ENCODE measurements around the gene SLC13A1. TPM values are rescaled to one million over a fixed set of nuclear protein-coding genes. Genes with fewer than 3 reads are reported as not detected.

SLC13A1 gene
- total and polyA plus RNA-seq, 2 experiments from 2014 or later, result not detected

DNA sequence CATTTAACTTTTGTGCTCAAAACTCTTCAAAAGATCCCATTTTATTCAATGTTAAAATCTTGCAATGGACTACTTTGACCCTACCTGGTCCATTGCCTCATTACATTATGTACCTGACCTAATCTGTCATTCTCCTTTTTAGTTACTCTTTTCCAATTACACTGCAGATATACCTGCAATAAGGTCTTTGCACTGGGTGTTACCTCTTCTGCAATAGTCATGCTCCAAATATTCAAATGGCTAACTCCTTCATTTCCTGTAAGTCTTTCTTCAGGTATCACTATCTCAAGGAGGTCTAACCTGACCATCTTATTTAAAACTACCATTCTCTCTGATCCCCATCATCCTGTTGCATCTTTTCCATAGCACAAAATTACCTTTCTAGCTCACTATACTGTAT is 22.3 kb downstream of the SLC13A1 start:
- TF ChIP-seq CTCF (IDR thresholded peaks at IDR 0.05; ENCODE audit: low read depth, low read length), result no peak
- Histone ChIP-seq H3K36me3 (no peaks in the 10 kb centered on the region), H3K27ac (no peak overlapping the region), H3K27me3 (no peaks in the 10 kb centered on the region), H3K9me3 (ENCODE audit: low read depth) (no peaks in the 10 kb centered on the region), H3K4me3 (no peak overlapping the region), H3K4me1 (ENCODE audit: low read depth) (no peaks in the 10 kb centered on the region)
- DNase-seq (ENCODE audit: low read depth in 1 of 2, low spot score in 1 of 2), result no peak

GRCh38 chr7:123170333-123171246 is 29.2 kb downstream of the SLC13A1 start:
- H3K9me3 ChIP-seq (ENCODE audit: low read depth), result no peaks in the 10 kb centered on the region
- H3K27me3 ChIP-seq, result no peaks in the 10 kb centered on the region
- H3K4me1 ChIP-seq (ENCODE audit: low read depth), result no peaks in the 10 kb centered on the region
- H3K4me3 ChIP-seq, result no peak overlapping the region
- H3K27ac ChIP-seq, result no peak overlapping the region
- DNase-seq (ENCODE audit: low read depth in 1 of 2, low spot score in 1 of 2), result no peak
- TF ChIP-seq CTCF (IDR thresholded peaks at IDR 0.05; ENCODE audit: low read depth, low read length), result no peak
- no peaks in the 10 kb centered on the region for H3K36me3 ChIP-seq

DNA sequence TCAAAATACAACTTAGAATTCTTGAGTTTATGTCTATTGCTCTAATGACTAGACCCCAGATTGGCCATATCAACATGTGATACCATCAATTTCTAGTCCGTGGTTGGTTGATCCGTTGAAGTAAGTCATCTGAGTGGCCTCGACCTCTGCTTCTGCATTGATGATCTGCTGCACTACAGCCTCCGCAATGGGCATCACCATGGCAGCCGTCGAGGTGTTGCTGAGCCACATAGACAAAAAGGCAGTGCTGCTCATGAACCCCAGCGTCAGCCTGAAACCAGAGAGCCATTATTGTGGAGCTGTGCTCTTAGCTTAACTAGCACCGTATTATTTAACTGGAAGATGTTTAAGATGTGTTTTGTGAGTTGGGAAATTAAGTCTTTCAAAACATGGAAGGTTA is 30.7 kb downstream of the SLC13A1 start:
- H3K4me1 ChIP-seq (ENCODE audit: low read depth), result no peaks in the 10 kb centered on the region
- TF ChIP-seq CTCF (IDR thresholded peaks at IDR 0.05; ENCODE audit: low read depth, low read length), result no peak
- H3K27ac ChIP-seq, result no peak overlapping the region
- no peak overlapping the region for H3K4me3 ChIP-seq
- H3K27me3 ChIP-seq, result no peaks in the 10 kb centered on the region
- H3K9me3 ChIP-seq (ENCODE audit: low read depth), result no peaks in the 10 kb centered on the region
- DNase-seq (ENCODE audit: low read depth in 1 of 2, low spot score in 1 of 2), result no peak
- H3K36me3 ChIP-seq, result no peaks in the 10 kb centered on the region

GRCh38 chr7:123157606-123158005 is 42.2 kb downstream of the SLC13A1 start:
- no peaks in the 10 kb centered on the region for H3K36me3 ChIP-seq

DNA sequence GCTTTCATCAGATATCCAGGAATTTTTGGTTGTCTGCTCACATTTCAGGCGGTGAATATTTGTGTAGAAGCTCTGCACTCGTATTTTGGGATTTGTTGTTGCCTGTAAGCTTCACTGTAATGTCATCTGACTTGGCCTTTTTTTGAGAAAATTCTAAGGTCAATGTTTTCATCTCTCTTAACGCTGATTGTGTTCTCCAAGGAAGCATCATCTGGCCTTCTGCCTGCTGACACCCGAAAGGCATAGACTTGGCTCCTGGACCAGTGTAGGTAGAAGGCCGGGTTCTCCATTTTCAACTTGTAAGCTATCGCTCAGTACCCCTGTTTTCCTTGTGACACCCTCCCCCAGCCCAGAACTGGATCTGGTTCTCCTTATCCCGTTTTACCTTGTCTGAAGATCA is 44.2 kb downstream of the SLC13A1 start:
- no peak overlapping the region for H3K4me3 ChIP-seq
- no peaks in the 10 kb centered on the region for H3K9me3 ChIP-seq (ENCODE audit: low read depth)
- TF ChIP-seq CTCF (IDR thresholded peaks at IDR 0.05; ENCODE audit: low read depth, low read length), result no peak
- no peaks in the 10 kb centered on the region for H3K36me3 ChIP-seq
- H3K4me1 ChIP-seq (ENCODE audit: low read depth), result no peaks in the 10 kb centered on the region
- no peak overlapping the region for H3K27ac ChIP-seq
- no peak for DNase-seq (ENCODE audit: low read depth in 1 of 2, low spot score in 1 of 2)
- no peaks in the 10 kb centered on the region for H3K27me3 ChIP-seq

More at GRCh38 chr7:123157606-123158005, 42.2 kb downstream of the SLC13A1 start:
- no peaks in the 10 kb centered on the region for H3K4me1 ChIP-seq (ENCODE audit: low read depth)
- H3K4me3 ChIP-seq, result no peak overlapping the region
- no peaks in the 10 kb centered on the region for H3K9me3 ChIP-seq (ENCODE audit: low read depth)
- no peaks in the 10 kb centered on the region for H3K27me3 ChIP-seq
- DNase-seq (ENCODE audit: low read depth in 1 of 2, low spot score in 1 of 2), result no peak
- TF ChIP-seq CTCF (IDR thresholded peaks at IDR 0.05; ENCODE audit: low read depth, low read length), result no peak
- no peak overlapping the region for H3K27ac ChIP-seq

Data from cardiac muscle cell (in vitro differentiated cells and primary cell).